HT1080 (cell line): ENCODE measurements around the gene BIRC2. TPM values are rescaled to one million over a fixed set of nuclear protein-coding genes. Genes with fewer than 3 reads are reported as not detected.
"Not testable (repeated sequence)": the region's sequence is repeated elsewhere in the genome, so short reads cannot be mapped to it uniquely, and the experiment has no call there.

Experiments
- DNase-seq: peaks from one replicate; pipeline ENCODE4 v3.0.0-alpha.2; 2015; ENCODE audit warnings: low read depth
- total RNA-seq: library from RNA; depleted of rRNA; stranded (reverse); fragments of >200 nt; shearing (Covaris generic); gene quantifications from 2 replicates; pipeline ENCODE4 v1.2.3, GENCODE V29; 2014

BIRC2 gene
- total RNA-seq, 1 experiment from 2014 or later: 45.6 TPM

DNA sequence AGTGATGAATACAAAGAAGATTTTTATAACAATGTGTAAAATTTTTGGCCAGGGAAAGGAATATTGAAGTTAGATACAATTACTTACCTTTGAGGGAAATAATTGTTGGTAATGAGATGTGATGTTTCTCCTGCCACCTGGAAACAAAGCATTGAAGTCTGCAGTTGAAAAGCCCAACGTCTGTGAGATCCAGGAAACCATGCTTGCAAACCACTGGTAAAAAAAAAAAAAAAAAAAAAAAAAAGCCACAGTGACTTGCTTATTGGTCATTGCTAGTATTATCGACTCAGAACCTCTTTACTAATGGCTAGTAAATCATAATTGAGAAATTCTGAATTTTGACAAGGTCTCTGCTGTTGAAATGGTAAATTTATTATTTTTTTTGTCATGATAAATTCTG is 24.5 kb upstream of the BIRC2 start:
- no peak for DNase-seq

DNA sequence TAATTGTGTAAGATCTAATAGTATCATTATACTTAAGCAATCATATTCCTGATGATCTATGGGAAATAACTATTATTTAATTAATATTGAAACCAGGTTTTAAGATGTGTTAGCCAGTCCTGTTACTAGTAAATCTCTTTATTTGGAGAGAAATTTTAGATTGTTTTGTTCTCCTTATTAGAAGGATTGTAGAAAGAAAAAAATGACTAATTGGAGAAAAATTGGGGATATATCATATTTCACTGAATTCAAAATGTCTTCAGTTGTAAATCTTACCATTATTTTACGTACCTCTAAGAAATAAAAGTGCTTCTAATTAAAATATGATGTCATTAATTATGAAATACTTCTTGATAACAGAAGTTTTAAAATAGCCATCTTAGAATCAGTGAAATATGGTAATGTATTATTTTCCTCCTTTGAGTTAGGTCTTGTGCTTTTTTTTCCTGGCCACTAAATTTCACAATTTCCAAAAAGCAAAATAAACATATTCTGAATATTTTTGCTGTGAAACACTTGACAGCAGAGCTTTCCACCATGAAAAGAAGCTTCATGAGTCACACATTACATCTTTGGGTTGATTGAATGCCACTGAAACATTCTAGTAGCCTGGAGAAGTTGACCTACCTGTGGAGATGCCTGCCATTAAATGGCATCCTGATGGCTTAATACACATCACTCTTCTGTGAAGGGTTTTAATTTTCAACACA is 23.3 kb upstream of the BIRC2 start:
- DNase-seq: peak; percentile 50

DNA sequence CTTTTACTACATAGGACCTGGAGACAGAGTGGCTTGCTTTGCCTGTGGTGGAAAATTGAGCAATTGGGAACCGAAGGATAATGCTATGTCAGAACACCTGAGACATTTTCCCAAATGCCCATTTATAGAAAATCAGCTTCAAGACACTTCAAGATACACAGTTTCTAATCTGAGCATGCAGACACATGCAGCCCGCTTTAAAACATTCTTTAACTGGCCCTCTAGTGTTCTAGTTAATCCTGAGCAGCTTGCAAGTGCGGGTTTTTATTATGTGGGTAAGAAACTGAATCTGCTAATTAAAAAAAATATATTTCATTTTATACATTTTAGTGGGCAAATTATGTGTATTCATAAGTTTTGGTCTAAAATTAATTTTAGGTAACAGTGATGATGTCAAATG is 21.9 kb upstream of the BIRC2 start:
- no peak for DNase-seq

DNA sequence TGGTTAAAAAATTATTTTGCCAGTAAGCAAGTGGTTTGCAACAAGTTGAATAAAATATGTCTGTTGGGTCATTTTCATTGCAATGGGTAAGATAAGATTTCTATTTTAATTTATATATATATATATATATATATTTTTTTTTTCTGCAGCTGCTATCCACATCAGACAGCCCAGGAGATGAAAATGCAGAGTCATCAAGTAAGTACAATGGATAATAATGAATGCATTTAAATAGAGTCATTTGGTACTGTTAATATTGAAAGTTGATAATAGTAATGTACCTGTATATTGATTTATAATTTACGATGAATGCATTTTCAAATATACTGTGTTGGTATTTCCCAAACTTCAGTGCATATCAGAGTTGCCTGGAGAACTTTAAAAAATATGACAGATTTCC is 18.3 kb upstream of the BIRC2 start:
- no peak for DNase-seq

DNA sequence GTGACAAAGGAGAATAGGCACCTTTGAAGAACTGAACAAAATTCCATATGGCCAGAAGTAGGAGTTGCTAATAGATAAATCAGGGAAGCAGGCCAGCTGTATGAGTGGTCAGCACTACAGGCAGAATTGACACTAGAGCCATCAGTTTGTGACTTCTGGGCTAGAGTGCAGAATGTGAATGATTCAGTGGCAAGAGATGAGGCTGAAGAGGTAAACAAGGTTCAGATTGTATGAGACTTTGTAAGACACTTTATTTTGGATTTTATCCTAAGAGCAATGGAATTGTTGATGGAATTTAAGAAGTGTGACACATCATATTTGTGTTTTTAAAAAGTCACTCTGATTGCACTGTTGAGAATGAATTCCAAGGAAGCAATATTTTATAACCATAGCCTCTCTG is 16.8 kb upstream of the BIRC2 start:
- no peak for DNase-seq

DNA sequence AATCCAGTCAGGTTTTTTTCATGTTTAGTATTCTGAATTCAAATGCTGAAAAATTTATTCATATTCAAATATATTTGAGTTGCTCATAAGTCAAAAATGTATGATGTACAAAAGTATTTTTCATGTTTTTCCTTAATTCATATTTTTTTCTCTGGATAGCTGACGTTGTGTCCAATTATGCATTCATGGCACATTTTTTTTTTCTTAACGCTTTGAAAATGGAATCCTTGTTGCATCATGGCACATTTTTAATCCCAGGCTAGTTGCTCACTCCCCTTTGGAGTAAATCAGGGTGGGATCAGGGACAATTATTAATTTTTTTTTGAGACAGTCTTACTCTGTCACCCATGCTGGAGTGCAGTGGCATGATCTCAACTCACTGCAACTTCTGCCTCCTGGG is 15.7 kb upstream of the BIRC2 start:
- DNase-seq: no peak

DNA sequence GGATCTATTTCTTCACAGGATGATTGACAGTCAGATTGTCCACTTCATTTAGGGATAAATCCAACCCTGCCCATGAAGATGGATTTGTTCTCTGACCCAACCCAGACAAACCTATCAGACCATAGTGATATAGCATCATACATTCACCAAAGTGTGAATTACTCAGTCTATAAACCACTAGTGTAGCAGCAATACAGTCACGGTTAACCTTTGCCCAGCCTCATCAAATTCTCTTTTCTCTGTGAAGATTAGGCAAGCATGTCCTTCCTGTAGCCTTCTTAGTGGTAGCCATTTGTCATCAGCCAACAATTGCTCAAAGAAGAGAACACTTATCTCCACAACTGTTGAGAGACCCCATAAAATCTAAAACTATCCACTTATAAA is 14.4 kb upstream of the BIRC2 start:
- DNase-seq: no peak

DNA sequence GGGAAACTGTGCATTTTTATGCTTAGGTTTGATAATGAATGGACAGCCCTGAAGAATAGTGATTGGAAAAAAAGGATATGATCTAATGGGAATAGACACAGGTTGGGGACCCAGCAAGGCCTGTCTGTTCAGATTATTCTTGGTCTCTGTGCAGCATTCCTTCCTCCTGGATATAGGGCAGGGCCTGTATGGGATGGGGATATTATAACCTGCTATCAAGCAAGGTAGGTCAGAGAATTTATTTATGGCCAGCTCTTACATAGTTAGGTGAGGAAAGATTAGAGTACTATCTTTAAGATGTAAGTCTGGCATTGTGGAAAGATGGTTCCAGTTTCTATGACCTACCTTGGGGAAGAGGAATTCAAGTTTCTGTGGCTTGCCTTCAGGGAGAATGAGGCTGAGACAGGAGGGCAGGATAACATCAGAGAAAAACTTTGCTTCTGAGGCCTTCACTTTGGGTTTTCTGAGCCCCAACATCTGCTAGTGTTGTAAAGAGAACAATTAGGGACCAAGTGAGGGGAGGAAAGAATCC is 8.5 kb upstream of the BIRC2 start:
- no peak for DNase-seq

DNA sequence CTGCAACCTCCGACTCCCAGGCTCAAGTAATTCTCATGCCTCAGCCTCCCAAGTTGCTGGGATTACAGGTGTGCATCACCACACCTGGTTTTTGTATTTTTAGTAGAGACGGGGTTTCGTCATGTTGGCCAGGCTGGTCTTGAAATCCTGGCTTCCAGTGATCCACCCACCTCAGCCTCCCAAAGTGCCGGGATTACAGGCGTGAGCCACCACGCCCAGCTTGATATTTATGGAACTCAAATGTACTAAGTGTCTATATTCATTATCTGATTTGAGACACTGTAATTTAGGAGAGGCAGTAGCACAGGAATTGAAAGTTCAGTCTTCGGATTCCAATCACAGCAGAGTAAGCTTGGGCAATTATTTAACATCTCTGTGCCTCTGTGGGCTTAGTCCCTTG is 5.7 kb upstream of the BIRC2 start:
- not testable (repeated sequence) for DNase-seq

DNA sequence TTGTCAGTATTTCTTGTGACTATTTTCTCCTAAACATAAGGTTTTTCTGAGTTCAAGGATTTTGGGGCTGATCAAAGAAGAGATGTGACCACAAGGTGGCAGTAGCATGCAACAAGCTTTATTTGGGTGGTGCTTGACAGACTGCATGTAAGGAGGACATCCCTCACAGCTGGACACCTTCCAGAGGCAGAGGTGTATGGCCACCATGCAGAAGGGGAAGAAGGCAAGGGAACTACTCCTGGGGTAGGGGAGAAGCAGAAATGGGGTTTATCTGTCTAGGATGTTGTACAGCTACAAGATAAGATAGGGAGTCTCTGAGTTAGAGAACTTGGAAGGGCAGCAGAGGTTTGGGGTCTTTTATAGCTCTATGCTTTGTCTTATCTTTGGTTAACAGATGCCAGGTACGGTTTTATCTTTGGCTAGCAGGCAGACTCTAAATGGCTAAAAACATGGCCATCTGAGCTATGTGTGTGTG is 5.1 kb upstream of the BIRC2 start:
- peak; percentile 81 for DNase-seq

DNA sequence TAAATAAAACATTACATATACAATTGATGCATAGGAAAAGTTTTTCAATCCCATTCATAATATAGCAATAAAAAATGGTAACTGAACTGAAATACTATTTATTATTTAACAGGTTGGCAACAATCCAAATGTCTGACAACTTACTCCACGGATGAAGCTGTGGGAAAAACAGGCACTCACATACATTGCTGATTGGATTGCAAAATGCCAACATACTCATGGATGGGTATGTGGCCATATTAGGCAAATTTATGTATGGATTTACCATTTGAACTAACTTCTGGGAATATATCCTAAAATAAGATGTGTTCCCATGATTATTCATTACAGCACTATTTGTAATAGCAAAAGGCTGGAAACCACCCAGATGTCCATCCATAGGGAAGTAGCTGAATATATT is 3.2 kb upstream of the BIRC2 start:
- DNase-seq: no peak

DNA sequence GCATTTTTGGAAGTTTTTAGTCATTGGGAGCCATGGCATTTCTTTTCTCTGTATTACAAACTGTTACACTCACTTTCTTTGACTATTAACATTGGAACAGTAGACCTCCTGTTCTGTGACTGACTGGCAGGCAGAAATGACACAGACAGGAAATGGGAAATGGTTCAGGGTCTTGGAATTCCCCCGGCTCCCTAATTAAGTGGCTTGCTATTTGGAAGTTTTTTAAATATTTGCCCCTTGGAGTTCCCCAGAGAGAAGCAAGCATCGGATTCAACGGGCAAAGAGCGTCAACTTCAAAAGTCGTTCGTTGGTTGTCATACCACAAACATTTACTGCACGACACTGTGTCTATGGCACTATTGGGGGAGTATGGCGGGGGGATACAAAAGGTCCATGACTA is 1.1 kb upstream of the BIRC2 start:
- DNase-seq: peak; percentile 93

DNA sequence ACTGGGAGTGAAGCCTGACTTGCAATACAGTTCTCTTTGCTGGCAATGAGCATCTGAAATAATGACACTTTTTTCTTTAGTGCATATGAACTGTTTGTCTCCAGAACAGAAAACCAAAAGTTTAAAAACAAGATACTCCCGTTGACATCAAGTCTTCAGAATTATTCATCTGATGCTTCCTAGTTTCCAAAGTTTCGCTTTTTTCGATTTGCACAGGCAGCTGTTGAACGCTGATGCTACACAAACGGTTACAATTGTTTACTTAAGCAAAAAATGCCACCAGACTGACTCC is 612 bp upstream of the BIRC2 start:
- no peak for DNase-seq

DNA sequence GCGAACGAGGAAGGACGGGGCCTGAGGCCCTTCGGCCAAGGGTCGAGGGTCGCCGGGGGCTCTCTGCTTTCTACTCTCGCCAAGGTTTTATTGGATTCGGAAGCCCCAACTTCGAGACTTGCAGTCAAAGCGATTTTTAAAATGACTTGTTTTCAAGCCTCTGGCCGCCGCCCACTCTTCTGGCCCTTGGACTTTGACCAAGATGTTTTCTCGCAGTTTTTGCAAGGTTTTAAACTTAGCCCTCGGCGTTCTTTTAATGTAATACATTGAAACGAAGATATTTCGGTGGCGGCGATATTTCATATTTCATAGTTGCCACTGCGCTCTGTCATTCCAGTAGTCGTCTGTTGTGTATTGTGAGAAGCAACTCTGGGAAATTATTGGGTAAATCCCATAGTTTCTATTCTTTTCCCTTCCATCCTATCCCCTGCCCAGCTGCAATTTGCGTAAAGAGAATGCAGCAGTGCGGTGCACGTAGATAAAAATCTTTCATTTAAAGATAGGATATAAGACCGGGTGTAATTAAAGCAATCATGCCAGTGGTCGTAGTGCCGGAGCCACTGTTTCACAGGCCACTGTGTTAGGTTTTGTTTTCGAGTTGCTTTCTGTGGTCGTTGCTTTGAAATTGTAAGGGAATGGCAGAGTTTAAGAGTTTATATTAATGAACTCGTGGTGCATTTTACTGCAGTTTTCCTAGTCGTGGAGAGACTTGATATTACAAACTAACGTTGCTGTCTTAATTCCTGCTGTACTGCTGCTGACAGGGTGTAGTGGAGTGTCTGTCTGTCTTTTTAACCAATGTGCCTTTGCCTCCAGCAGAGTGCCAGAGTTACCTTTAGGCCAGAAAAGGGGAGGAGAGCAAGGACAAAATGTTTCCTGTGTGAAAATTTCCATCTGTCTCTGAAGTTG is 702 bp downstream of the BIRC2 start:
- DNase-seq: peak; percentile 44

DNA sequence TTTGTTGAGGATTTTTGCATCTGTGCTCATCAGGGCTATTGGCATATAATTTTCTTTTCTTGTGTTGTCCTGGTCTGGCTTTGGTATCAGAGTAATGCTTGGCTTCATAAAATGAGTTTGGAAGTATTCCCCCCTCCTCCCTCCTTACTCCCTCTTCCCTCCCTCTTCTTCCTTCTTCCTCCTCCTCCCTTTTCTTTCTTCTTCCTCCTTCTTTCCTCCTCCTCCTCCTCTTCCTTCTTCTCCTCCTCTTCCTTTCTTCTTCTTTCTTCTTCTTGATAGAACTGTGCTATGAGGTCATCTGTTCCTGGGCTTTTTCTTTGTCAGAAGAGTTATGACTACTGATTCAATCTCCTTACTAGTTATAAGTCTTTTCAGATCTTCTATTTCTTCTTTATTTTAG is 10.1 kb downstream of the BIRC2 start:
- no peak for DNase-seq

DNA sequence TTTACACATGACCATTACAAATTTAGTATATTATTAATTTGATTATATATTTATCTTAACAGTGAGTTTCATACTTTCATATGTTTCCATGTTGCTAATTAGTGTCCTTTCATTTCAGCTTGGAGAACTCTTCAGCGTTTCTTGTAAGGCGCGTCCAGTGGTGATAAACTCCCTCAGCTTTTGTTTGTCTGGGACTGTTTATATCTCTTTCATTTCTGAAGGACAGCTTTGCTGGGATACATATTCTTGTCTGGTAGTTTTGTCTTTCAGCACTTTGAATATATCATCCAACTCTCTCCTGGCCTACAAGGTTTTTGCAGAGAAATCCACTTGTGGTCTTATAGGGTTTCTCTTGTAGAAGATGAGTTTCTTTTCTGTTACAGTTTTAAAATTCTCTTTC is 12.4 kb downstream of the BIRC2 start:
- DNase-seq: no peak

DNA sequence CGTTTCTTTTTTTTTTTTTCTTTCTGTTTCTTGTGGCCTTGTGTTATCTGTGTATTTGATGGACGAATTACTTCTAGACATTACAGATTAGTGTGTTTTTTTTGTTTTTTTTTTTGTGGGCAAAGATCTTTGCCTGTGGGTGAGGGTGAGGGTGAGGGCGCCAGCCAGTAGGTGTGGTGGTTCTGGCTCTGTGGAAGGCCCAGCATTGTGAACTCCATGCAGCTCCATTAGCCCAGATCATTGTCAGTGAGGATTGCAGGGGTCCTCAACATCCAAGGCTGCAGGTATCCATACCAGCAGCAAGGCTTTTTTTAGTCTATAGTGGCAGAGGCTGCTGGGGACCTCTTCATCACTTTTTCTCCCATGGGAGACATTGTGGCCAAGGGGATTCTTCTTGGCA is 13.7 kb downstream of the BIRC2 start:
- DNase-seq: no peak

DNA sequence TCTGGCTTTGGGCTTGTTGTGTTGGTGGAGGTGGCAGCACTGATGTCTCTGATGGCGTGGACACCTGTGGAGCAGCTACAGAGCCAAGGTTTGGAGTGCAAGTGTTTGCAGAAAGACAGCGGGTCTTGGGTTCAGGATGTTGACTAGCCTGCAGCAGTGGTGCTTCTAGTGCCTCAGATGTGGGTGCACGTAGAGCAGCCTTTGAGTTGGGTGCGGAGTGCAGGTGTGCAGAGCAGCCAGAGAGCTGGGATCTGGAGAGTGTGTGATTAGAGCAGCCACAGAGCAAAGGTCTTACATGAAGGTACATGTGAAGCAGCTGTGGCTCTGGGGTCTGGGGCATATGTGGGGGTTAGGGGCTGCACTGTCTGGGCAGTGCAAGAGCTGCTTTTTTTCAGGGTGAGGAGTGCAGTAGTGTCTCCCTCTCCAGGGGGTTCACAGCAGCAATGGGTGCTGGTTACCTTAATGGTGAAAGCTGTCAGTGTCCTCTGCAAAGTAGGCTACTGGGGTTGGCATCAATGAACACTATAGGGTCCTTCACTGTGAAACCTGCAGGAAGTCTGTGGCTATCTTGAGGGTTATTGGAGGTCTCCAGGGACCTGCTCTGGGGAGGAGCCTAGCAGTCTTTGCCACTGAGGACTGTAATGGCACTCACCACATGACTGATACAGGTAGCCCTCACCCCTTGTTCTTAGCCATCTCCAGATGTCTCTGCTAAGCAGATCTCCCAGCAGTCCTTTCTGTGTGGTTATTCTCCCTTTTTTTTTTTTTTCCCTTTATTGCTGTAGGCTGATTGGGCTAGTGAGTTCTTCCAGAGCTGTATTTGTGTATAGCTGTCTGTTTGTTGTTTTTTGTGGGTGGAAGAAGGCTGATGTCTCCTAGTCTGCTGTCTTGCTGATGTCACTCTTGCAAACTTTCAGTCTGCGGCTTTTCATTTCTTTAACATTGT is 14.3 kb downstream of the BIRC2 start:
- DNase-seq: no peak

DNA sequence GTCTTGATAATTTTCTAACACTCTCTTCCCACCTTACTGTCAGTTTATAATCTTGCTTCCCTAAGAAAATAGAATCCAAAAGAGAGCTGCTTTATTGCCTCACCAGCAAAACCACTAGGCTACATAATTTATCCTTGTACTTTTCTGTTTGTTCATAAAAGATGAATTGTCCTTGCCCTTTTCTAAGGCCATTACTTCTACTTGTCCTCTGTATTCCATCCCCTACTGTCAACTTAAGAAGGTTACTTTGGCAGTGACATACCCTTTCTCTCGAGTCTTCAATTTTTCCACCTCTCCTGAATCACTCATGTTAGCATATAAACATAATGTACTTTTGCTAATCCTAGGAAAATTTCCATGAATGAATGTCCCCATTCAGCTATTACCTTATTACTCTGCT is 18.0 kb downstream of the BIRC2 start:
- no peak for DNase-seq

DNA sequence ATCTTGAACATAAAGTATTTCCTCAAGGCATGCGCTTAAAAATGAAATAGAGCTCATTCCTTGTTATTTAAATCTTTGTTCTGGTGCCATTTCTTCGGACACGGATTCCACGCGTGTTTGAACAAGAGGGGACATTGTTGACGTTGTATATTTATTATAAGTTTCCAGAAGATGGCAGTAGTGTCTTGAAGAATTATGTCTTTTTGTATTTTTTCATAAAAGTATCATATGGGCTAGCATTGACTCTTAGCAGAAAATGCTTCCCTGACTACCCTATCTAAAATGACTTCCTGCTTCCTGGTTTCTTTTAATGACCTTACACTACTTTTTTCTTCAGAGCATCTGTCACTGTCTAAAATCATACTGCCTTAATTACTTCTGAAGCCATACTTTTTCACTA is 20.4 kb downstream of the BIRC2 start:
- peak; percentile 19 for DNase-seq

DNA sequence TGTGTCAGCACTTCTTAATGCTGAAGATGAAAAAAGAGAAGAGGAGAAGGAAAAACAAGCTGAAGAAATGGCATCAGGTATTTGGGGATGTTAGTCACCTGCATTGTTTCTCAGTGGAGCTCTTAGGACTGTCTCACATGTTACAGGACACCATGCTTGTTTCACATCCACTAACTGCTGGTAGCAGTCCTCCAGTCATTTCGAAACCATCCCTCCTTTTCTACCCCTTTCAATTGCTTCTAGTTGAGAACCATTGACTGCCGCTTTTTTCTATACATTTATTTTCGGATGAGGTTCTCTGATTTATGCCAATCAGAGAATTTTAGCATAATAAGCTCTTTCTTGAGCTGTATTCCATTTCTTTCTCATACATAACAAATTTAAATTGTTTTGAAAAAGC is 21.5 kb downstream of the BIRC2 start:
- no peak for DNase-seq
